ENCODE results near the gene SPTAN1. TPM values are rescaled to one million over a fixed set of nuclear protein-coding genes. Genes with fewer than 3 reads are reported as not detected.

The SPTAN1 gene
- total RNA-seq, 4 donors from 2014 or later = 204 to 368 (median 348) TPM

GRCh38 chr9:128568470-128569078, 16.2 kb downstream of the SPTAN1 start:
- 62% methylated on average over 8 of the region's 8 CpGs for WGBS
- Histone ChIP-seq H3K27ac (replicated peaks in 1 of 4) (no peak overlapping the region), H3K36me3 (peaks cover 20 to 78% (median 71%) of the 10 kb centered on the region in 4 donors), H3K4me1 (peaks cover 9 to 28% (median 18%) of the 10 kb centered on the region in 4 donors), H3K9me3 (no peaks in the 10 kb centered on the region), H3K4me3 (no peak overlapping the region), H3K27me3 (no peaks in the 10 kb centered on the region)
- no peak for DNase-seq (ENCODE audit: extremely low spot score)
- intact Hi-C loops (cut with DNase I) = no loop called here
- TF ChIP-seq POLR2AphosphoS5 (IDR thresholded peaks at IDR 0.05) (no peak), EP300 (IDR thresholded peaks at IDR 0.05) (no peak), POLR2A (IDR thresholded peaks at IDR 0.05; ENCODE audit: low read depth) (no peak), CTCF (IDR thresholded peaks at IDR 0.05) (no peak)

GRCh38 chr9:128575469-128575868, 23.1 kb downstream of the SPTAN1 start:
- 45% methylated on average over 4 of the region's 4 CpGs for WGBS
- Histone ChIP-seq H3K27ac (replicated peaks in 1 of 4) (peak overlapping the region in 1 of 4 donors; percentile 35), H3K27me3 (no peaks in the 10 kb centered on the region), H3K36me3 (peaks cover 57 to 100% (median 95%) of the 10 kb centered on the region in 4 donors), H3K4me3 (no peak overlapping the region), H3K9me3 (no peaks in the 10 kb centered on the region), H3K4me1 (peaks cover 16 to 19% (median 17%) of the 10 kb centered on the region in 4 donors)
- TF ChIP-seq POLR2AphosphoS5 (IDR thresholded peaks at IDR 0.05) = no peak
- TF ChIP-seq EP300 (IDR thresholded peaks at IDR 0.05) = no peak
- TF ChIP-seq POLR2A (IDR thresholded peaks at IDR 0.05; ENCODE audit: low read depth) = no peak
- no peak for TF ChIP-seq CTCF (IDR thresholded peaks at IDR 0.05)
- intact Hi-C loops (cut with DNase I) = no loop called here
- no peak for DNase-seq (ENCODE audit: extremely low spot score)

- no peak for DNase-seq (ENCODE audit: extremely low spot score)
- Histone ChIP-seq H3K36me3 (peaks cover 61 to 100% (median 95%) of the 10 kb centered on the region in 4 donors), H3K9me3 (no peaks in the 10 kb centered on the region), H3K27me3 (no peaks in the 10 kb centered on the region), H3K4me1 (peaks cover 16 to 19% (median 17%) of the 10 kb centered on the region in 4 donors), H3K4me3 (no peak overlapping the region), H3K27ac (replicated peaks in 1 of 4) (no peak overlapping the region)
- intact Hi-C loops (cut with DNase I) = no loop called here
- 89% methylated on average over 2 of the region's 2 CpGs for WGBS
- TF ChIP-seq CTCF (IDR thresholded peaks at IDR 0.05) = no peak
- no peak for TF ChIP-seq POLR2A (IDR thresholded peaks at IDR 0.05; ENCODE audit: low read depth)
- no peak for TF ChIP-seq EP300 (IDR thresholded peaks at IDR 0.05)
- no peak for TF ChIP-seq POLR2AphosphoS5 (IDR thresholded peaks at IDR 0.05)
These were observed 23.5 kb downstream of the SPTAN1 start for GRCh38 chr9:128575916-128576315.

- peaks cover 16 to 19% (median 17%) of the 10 kb centered on the region in 4 donors for H3K4me1 ChIP-seq
- TF ChIP-seq POLR2A (IDR thresholded peaks at IDR 0.05; ENCODE audit: low read depth) = no peak
- TF ChIP-seq EP300 (IDR thresholded peaks at IDR 0.05) = no peak
- no peak for TF ChIP-seq CTCF (IDR thresholded peaks at IDR 0.05)
- no peak for TF ChIP-seq POLR2AphosphoS5 (IDR thresholded peaks at IDR 0.05)
- H3K4me3 ChIP-seq = no peak overlapping the region
- H3K36me3 ChIP-seq = peaks cover 74 to 100% (median 96%) of the 10 kb centered on the region in 4 donors
- no peak overlapping the region for H3K27ac ChIP-seq (replicated peaks in 1 of 4)
- no peak for DNase-seq (ENCODE audit: extremely low spot score)
- 93% methylated on average over 8 of the region's 8 CpGs for WGBS
- intact Hi-C loops (cut with DNase I) = no loop called here
- H3K9me3 ChIP-seq = no peaks in the 10 kb centered on the region
- no peaks in the 10 kb centered on the region for H3K27me3 ChIP-seq
These were observed 24.8 kb downstream of the SPTAN1 start for GRCh38 chr9:128577206-128577605.

All from esophagus muscularis mucosa (tissue), 4 donors.